ENCODE data around the gene CALHM3. TPM values are rescaled to one million over a fixed set of nuclear protein-coding genes. Genes with fewer than 3 reads are reported as not detected.

CALHM3 gene
- polyA plus RNA-seq, 1 donor: not detected

Other genes starting within 250 kb of the CALHM3 start
- gene RPEL1, start 233.4 kb downstream of the CALHM3 start, polyA plus RNA-seq (ENCODE audit: insufficient read length): not detected
- gene INA, start 202.1 kb downstream of the CALHM3 start, polyA plus RNA-seq (ENCODE audit: insufficient read length): 0.22 TPM
- 7.8 TPM for gene PCGF6, start 128.1 kb downstream of the CALHM3 start, polyA plus RNA-seq (ENCODE audit: insufficient read length)
- 3.9 TPM for gene TAF5, start 111.3 kb downstream of the CALHM3 start, polyA plus RNA-seq (ENCODE audit: insufficient read length)
- 211 TPM for gene ATP5MK, start 82.8 kb downstream of the CALHM3 start, polyA plus RNA-seq (ENCODE audit: insufficient read length)
- gene PDCD11, start 82.6 kb downstream of the CALHM3 start, polyA plus RNA-seq (ENCODE audit: insufficient read length): 31.0 TPM
- gene CALHM2, start 26.9 kb downstream of the CALHM3 start, polyA plus RNA-seq (ENCODE audit: insufficient read length): 16.9 TPM
- 0.06 TPM for gene CALHM1, start 20.3 kb downstream of the CALHM3 start, polyA plus RNA-seq (ENCODE audit: insufficient read length)
- 40.7 TPM for gene NEURL1, start 14.5 kb upstream of the CALHM3 start, polyA plus RNA-seq (ENCODE audit: insufficient read length)